ENCODE measurements around the gene NLGN1.

GRCh38 chr3:174216946-174217718 is 819.6 kb downstream of the NLGN1 start:
- TF ChIP-seq, protein P1, sequence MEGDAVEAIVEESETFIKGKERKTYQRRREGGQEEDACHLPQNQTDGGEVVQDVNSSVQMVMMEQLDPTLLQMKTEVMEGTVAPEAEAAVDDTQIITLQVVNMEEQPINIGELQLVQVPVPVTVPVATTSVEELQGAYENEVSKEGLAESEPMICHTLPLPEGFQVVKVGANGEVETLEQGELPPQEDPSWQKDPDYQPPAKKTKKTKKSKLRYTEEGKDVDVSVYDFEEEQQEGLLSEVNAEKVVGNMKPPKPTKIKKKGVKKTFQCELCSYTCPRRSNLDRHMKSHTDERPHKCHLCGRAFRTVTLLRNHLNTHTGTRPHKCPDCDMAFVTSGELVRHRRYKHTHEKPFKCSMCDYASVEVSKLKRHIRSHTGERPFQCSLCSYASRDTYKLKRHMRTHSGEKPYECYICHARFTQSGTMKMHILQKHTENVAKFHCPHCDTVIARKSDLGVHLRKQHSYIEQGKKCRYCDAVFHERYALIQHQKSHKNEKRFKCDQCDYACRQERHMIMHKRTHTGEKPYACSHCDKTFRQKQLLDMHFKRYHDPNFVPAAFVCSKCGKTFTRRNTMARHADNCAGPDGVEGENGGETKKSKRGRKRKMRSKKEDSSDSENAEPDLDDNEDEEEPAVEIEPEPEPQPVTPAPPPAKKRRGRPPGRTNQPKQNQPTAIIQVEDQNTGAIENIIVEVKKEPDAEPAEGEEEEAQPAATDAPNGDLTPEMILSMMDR (IDR thresholded peaks at IDR 0.05): no peak
- TF ChIP-seq EZH2 (IDR thresholded peaks at IDR 0.05): no peak
